ENCODE results near the gene OPN4. TPM values are rescaled to one million over a fixed set of nuclear protein-coding genes. Genes with fewer than 3 reads are reported as not detected.
A peak's percentile ranks its signal among the peaks of the same experiment; 100 is the strongest.

Gene OPN4
- polyA plus RNA-seq, 1 of the 3 experiments (the other 2 are of a cell fraction), result 0.03 TPM

DNA sequence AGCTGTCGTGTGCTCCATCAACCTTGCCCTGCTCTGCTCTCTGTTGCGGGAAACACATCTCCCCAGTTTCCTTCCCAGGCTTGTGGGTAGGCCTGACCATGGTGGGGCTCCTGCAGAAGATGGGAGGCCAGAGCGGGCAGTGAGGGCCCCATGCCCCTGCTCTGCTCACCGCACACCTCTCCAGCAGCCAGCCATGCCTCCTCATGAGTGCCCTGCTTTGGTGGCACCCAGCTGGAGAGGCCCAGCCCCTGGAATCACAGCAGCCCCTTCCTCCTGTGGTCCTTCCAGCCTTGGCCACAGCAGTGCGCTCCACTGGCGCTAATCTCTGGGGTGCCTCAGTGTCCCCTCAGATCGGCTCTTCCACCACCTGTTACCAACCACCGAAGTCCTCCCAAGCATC, 4.2 kb upstream of the OPN4 start:
- H3K79me2 ChIP-seq (ENCODE audit: insufficient read depth), result no peaks in the 10 kb centered on the region
- H3K4me1 ChIP-seq (ENCODE audit: control insufficient read depth in 1 of 2, insufficient read depth in 2 of 2, low read depth in 1 of 2, low read length in 1 of 2), result peaks cover 11 to 23% of the 10 kb centered on the region in 2 experiments
- no peaks in the 10 kb centered on the region for H3K27me3 ChIP-seq (ENCODE audit: insufficient read depth)
- no peak overlapping the region for H3K9ac ChIP-seq
- POLR2A ChIA-PET, result no interaction called here
- H3K27ac ChIP-seq (ENCODE audit: low read depth in 2 of 2, low read length in 1 of 2), result no peak overlapping the region
- no peak overlapping the region for H3K4me3 ChIP-seq (ENCODE audit: low read depth in 2 of 2, low read length in 1 of 2)
- CTCF ChIA-PET, result interaction anchor here (1.9 kb wide), 1 partner anchor 8 kb away, joined by 6 read pairs; no protein-coding TSS in a partner anchor
- WGBS (ENCODE audit: low lambda C conversion rate), result 92% methylated on average over 5 of the region's 8 CpGs
- TF ChIP-seq SMC3 (IDR thresholded peaks at IDR 0.05; ENCODE audit: low read depth, low read length) (no peak), RFX5 (IDR thresholded peaks at IDR 0.05; ENCODE audit: low read length) (no peak)
- no peak overlapping the region for H2AFZ ChIP-seq (ENCODE audit: low read depth)
- no peaks in the 10 kb centered on the region for H3K9me2 ChIP-seq
- H3K9me3 ChIP-seq, result no peaks in the 10 kb centered on the region
- peaks cover 11% of the 10 kb centered on the region for H3F3A ChIP-seq (replicated peaks; ENCODE audit: insufficient read depth)
- no peak overlapping the region for H3K4me2 ChIP-seq
- no peaks in the 10 kb centered on the region for H4K20me1 ChIP-seq (ENCODE audit: insufficient read depth)
- DNase-seq, result peak; percentile 29
- no peaks in the 10 kb centered on the region for H3K36me3 ChIP-seq (replicated peaks in 1 of 2; ENCODE audit: control insufficient read depth in 1 of 2, insufficient read depth in 2 of 2, low read length in 1 of 2)

DNA sequence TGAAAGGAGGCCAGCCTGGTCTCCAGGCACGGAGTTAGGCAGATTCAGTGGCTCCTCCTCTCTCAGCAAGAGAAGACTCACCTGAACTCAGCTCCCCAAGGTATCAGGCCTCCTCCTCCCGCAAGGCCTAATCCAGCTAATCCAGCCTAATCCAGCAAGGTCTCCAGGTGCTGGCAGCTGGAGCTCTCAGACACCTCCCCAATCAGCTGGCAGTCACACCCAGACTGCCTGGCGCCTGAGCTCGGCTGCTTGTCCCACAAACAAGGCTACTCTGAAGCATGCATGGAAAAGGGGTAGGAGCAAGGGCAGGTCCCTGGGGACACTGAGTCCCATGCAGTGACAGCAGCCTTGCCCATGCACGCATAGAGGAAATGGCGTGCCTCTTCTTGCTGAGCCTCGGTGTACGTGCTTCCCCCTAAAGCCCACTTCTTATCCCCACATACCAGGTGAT, 3.3 kb upstream of the OPN4 start:
- CTCF ChIA-PET, result interaction anchor here (1.9 kb wide), 1 partner anchor 9 kb away, joined by 6 read pairs; no protein-coding TSS in a partner anchor
- Histone ChIP-seq H3K9me3 (no peaks in the 10 kb centered on the region), H3K9ac (no peak overlapping the region), H3K36me3 (replicated peaks in 1 of 2; ENCODE audit: control insufficient read depth in 1 of 2, insufficient read depth in 2 of 2, low read length in 1 of 2) (no peaks in the 10 kb centered on the region), H3K27ac (ENCODE audit: low read depth in 2 of 2, low read length in 1 of 2) (no peak overlapping the region), H3K27me3 (ENCODE audit: insufficient read depth) (no peaks in the 10 kb centered on the region), H2AFZ (ENCODE audit: low read depth) (no peak overlapping the region), H3K4me1 (ENCODE audit: control insufficient read depth in 1 of 2, insufficient read depth in 2 of 2, low read depth in 1 of 2, low read length in 1 of 2) (peaks cover 11 to 23% of the 10 kb centered on the region in 2 experiments), H3F3A (replicated peaks; ENCODE audit: insufficient read depth) (peaks cover 11% of the 10 kb centered on the region), H4K20me1 (ENCODE audit: insufficient read depth) (no peaks in the 10 kb centered on the region), H3K4me3 (ENCODE audit: low read depth in 2 of 2, low read length in 1 of 2) (no peak overlapping the region), H3K9me2 (no peaks in the 10 kb centered on the region), H3K79me2 (ENCODE audit: insufficient read depth) (no peaks in the 10 kb centered on the region), H3K4me2 (no peak overlapping the region)
- POLR2A ChIA-PET, result no interaction called here
- TF ChIP-seq TEAD4 (IDR thresholded peaks at IDR 0.05; ENCODE audit: borderline replicate concordance, insufficient read depth), result no peak
- TF ChIP-seq MXI1 (IDR thresholded peaks at IDR 0.05; ENCODE audit: low read depth, low read length), result no peak
- no peak for TF ChIP-seq CHD2 (IDR thresholded peaks at IDR 0.05; ENCODE audit: low read length, partially characterized antibody)
- TF ChIP-seq EP300 (IDR thresholded peaks at IDR 0.05; ENCODE audit: borderline replicate concordance in 1 of 2, low read depth in 1 of 2, low read length in 1 of 2), result no peak
- no peak for TF ChIP-seq RAD21 (IDR thresholded peaks at IDR 0.05; ENCODE audit: low read length)
- no peak for TF ChIP-seq TAF1 (IDR thresholded peaks at IDR 0.05; ENCODE audit: borderline replicate concordance, low read depth, low read length)
- TF ChIP-seq RCOR1 (IDR thresholded peaks at IDR 0.05; ENCODE audit: low read length), result no peak
- no peak for TF ChIP-seq GATA2 (CRISPR knock-in tag; IDR thresholded peaks at IDR 0.05)
- no peak for TF ChIP-seq YY1 (IDR thresholded peaks at IDR 0.05; ENCODE audit: low read depth)
- TF ChIP-seq, protein P1, sequence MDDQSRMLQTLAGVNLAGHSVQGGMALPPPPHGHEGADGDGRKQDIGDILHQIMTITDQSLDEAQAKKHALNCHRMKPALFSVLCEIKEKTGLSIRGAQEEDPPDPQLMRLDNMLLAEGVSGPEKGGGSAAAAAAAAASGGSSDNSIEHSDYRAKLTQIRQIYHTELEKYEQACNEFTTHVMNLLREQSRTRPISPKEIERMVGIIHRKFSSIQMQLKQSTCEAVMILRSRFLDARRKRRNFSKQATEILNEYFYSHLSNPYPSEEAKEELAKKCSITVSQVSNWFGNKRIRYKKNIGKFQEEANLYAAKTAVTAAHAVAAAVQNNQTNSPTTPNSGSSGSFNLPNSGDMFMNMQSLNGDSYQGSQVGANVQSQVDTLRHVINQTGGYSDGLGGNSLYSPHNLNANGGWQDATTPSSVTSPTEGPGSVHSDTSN (IDR thresholded peaks at IDR 0.05), result no peak
- no peak for TF ChIP-seq RFX5 (IDR thresholded peaks at IDR 0.05; ENCODE audit: low read length)
- TF ChIP-seq MEF2A (IDR thresholded peaks at IDR 0.05; ENCODE audit: borderline replicate concordance, low read depth), result no peak
- TF ChIP-seq FOXJ3 (CRISPR knock-in tag; IDR thresholded peaks at IDR 0.05), result no peak
- TF ChIP-seq EZH2phosphoT487 (IDR thresholded peaks at IDR 0.05; ENCODE audit: borderline replicate concordance, low read depth), result no peak
- no peak for TF ChIP-seq SIN3A (IDR thresholded peaks at IDR 0.05; ENCODE audit: borderline replicate concordance, low read depth, low read length)
- TF ChIP-seq, protein P2, sequence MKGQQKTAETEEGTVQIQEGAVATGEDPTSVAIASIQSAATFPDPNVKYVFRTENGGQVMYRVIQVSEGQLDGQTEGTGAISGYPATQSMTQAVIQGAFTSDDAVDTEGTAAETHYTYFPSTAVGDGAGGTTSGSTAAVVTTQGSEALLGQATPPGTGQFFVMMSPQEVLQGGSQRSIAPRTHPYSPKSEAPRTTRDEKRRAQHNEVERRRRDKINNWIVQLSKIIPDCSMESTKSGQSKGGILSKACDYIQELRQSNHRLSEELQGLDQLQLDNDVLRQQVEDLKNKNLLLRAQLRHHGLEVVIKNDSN (IDR thresholded peaks at IDR 0.05; ENCODE audit: borderline replicate concordance, low read depth), result no peak
- TF ChIP-seq JUND (IDR thresholded peaks at IDR 0.05), result no peak
- TF ChIP-seq NFIC (IDR thresholded peaks at IDR 0.05; ENCODE audit: borderline replicate concordance), result no peak
- TF ChIP-seq ELF1 (IDR thresholded peaks at IDR 0.05), result no peak
- TF ChIP-seq, protein P3, sequence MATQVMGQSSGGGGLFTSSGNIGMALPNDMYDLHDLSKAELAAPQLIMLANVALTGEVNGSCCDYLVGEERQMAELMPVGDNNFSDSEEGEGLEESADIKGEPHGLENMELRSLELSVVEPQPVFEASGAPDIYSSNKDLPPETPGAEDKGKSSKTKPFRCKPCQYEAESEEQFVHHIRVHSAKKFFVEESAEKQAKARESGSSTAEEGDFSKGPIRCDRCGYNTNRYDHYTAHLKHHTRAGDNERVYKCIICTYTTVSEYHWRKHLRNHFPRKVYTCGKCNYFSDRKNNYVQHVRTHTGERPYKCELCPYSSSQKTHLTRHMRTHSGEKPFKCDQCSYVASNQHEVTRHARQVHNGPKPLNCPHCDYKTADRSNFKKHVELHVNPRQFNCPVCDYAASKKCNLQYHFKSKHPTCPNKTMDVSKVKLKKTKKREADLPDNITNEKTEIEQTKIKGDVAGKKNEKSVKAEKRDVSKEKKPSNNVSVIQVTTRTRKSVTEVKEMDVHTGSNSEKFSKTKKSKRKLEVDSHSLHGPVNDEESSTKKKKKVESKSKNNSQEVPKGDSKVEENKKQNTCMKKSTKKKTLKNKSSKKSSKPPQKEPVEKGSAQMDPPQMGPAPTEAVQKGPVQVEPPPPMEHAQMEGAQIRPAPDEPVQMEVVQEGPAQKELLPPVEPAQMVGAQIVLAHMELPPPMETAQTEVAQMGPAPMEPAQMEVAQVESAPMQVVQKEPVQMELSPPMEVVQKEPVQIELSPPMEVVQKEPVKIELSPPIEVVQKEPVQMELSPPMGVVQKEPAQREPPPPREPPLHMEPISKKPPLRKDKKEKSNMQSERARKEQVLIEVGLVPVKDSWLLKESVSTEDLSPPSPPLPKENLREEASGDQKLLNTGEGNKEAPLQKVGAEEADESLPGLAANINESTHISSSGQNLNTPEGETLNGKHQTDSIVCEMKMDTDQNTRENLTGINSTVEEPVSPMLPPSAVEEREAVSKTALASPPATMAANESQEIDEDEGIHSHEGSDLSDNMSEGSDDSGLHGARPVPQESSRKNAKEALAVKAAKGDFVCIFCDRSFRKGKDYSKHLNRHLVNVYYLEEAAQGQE (IDR thresholded peaks at IDR 0.05; ENCODE audit: low read depth, low read length), result no peak
- no peak for DNase-seq
- WGBS (ENCODE audit: low lambda C conversion rate), result 81% methylated on average over 5 of the region's 8 CpGs
